ENCODE data around the gene RRBP1.

DNA sequence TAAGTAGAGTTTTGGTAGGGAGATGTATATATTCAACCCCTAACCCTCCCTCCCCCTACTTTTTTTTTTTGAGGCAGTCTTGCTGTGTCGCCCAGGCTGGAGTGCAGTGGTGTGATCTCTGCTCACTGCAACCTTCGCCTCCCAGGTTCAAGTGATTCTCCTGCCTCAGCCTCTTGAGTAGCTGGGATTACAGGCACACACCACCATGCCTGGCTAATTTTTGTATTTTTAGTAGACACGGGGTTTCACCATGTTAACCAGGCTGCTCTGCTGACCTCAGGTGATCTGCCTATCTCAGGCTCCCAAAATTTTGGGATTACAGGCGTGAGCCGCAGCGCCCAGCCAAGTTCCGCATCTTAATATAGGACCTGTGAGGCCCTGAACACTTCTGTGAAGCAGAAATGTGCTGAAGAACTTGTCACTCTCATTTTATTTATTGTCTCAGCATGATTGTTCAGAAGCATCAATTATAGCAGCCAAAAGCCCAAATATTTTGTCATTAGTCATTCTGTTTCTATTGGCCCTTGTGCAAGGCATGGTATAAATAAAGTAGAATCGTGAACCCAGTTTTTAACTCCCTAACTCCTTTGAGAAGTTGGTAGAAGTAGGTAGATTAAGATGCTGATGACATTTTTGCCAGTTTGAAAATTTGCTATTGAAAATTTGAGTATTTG, 92.7 kb downstream of the RRBP1 start:
- TF ChIP-seq, protein P1, sequence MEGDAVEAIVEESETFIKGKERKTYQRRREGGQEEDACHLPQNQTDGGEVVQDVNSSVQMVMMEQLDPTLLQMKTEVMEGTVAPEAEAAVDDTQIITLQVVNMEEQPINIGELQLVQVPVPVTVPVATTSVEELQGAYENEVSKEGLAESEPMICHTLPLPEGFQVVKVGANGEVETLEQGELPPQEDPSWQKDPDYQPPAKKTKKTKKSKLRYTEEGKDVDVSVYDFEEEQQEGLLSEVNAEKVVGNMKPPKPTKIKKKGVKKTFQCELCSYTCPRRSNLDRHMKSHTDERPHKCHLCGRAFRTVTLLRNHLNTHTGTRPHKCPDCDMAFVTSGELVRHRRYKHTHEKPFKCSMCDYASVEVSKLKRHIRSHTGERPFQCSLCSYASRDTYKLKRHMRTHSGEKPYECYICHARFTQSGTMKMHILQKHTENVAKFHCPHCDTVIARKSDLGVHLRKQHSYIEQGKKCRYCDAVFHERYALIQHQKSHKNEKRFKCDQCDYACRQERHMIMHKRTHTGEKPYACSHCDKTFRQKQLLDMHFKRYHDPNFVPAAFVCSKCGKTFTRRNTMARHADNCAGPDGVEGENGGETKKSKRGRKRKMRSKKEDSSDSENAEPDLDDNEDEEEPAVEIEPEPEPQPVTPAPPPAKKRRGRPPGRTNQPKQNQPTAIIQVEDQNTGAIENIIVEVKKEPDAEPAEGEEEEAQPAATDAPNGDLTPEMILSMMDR (IDR thresholded peaks at IDR 0.05; ENCODE audit: low read length) = no peak
- TF ChIP-seq EZH2 (IDR thresholded peaks at IDR 0.05; ENCODE audit: borderline replicate concordance, low read length) = no peak

Data from OCI-LY1 (cell line).